HEK293T (cell line): ENCODE results near the gene WDR45B.

Experiments used
- CTCF ChIA-PET: fragments of 350-600 bp; formaldehyde crosslinking; extraction: SDS; loops from one replicate; lab custom pipeline; 2021; ENCODE audit warnings: antibody characterized with exemption, inconsistent platforms; lab: Yijun Ruan, JAX
- POLR2A ChIA-PET: fragments of 350-600 bp; formaldehyde crosslinking; extraction: SDS; loops from one replicate; lab custom pipeline; 2020; ENCODE audit warnings: antibody characterized with exemption, inconsistent platforms; lab: Yijun Ruan, JAX
- DNase-seq: peaks from one replicate; pipeline ENCODE4 v3.0.0; 2012; ENCODE audit warnings: mixed read lengths; ENCODE audit errors: extremely low spot score
- ARNT ChIP-seq: fragments of 450-650 bp; IDR thresholded peaks from 2 replicates; pipeline ENCODE4 v1.6.1; 2017; ENCODE audit warnings: mild to moderate bottlenecking
- BHLHE40 ChIP-seq: fragments of 450-650 bp; IDR thresholded peaks from 2 replicates; pipeline ENCODE4 v1.6.1; 2016; ENCODE audit warnings: mild to moderate bottlenecking, moderate library complexity, borderline replicate concordance
- CTBP1 ChIP-seq: fragments of 450-650 bp; IDR thresholded peaks from 2 replicates; pipeline ENCODE4 v1.6.1; 2016; ENCODE audit warnings: borderline replicate concordance
- ELF4 ChIP-seq: fragments of 450-650 bp; IDR thresholded peaks from 2 replicates; pipeline ENCODE4 v1.6.1; 2017; ENCODE audit warnings: antibody characterized with exemption
- FOXA1 ChIP-seq: fragments of 450-650 bp; IDR thresholded peaks from 2 replicates; pipeline ENCODE4 v1.6.1; 2016; ENCODE audit warnings: mild to moderate bottlenecking
- FOXK2 ChIP-seq: fragments of 450-650 bp; IDR thresholded peaks from 2 replicates; pipeline ENCODE4 v1.6.1; 2016; ENCODE audit warnings: mild to moderate bottlenecking
- FOXM1 ChIP-seq: fragments of 450-650 bp; IDR thresholded peaks from 2 replicates; pipeline ENCODE4 v1.6.1; 2017; ENCODE audit warnings: mild to moderate bottlenecking, borderline replicate concordance
- HDGF ChIP-seq: fragments of 450-650 bp; IDR thresholded peaks from 2 replicates; pipeline ENCODE4 v1.6.1; 2017; ENCODE audit warnings: antibody characterized with exemption, borderline replicate concordance
- L3MBTL2 ChIP-seq: fragments of 450-650 bp; conservative IDR thresholded peaks from 2 replicates; pipeline ENCODE4 v1.6.1; 2016; ENCODE audit warnings: mild to moderate bottlenecking
- LEF1 ChIP-seq: fragments of 450-650 bp; IDR thresholded peaks from 2 replicates; pipeline ENCODE4 v1.6.1; 2017; ENCODE audit warnings: mild to moderate bottlenecking, borderline replicate concordance
- NFRKB ChIP-seq: fragments of 450-650 bp; IDR thresholded peaks from 2 replicates; pipeline ENCODE4 v1.6.1; 2016; ENCODE audit warnings: mild to moderate bottlenecking, moderate library complexity
- SP1 ChIP-seq: fragments of 450-650 bp; IDR thresholded peaks from 2 replicates; pipeline ENCODE4 v1.6.1; 2017
- SUZ12 ChIP-seq: fragments of 450-650 bp; IDR thresholded peaks from 2 replicates; pipeline ENCODE4 v1.6.1; 2016; ENCODE audit warnings: mild to moderate bottlenecking
- TARDBP ChIP-seq: fragments of 450-650 bp; IDR thresholded peaks from 2 replicates; pipeline ENCODE4 v1.6.1; 2016
- ZNF384 ChIP-seq: fragments of 450-650 bp; IDR thresholded peaks from 2 replicates; pipeline ENCODE4 v1.6.1; 2016
- TF ChIP-seq, protein P1 (sequence below): fragments of 450-650 bp; IDR thresholded peaks from 2 replicates; pipeline ENCODE4 v1.6.1; 2016

WDR45B gene

DNA sequence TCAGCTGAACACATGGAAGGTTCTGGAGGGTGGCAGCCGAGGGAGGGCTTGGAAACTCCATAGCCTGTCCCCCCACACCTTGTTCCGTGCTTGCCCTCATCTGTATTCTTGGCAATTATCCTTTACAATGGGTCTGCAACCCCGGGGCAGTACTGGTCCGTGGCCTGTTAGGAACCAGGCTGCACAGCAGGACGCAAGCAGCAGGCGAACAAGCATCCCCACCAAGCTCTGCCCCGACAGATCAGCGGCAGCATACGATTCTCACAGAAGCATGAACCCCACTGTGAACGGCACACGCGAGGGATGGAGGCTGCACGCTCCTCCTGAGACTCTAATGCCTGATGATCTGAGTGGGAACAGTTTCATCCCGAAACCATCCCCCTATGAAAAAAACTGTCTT is 6.2 kb downstream of the WDR45B start:
- ChIA-PET CTCF (no interaction called here), POLR2A (no interaction called here)
- no peak for TF ChIP-seq SP1
- TF ChIP-seq SUZ12: no peak
- TF ChIP-seq L3MBTL2: no peak
- no peak for DNase-seq

DNA sequence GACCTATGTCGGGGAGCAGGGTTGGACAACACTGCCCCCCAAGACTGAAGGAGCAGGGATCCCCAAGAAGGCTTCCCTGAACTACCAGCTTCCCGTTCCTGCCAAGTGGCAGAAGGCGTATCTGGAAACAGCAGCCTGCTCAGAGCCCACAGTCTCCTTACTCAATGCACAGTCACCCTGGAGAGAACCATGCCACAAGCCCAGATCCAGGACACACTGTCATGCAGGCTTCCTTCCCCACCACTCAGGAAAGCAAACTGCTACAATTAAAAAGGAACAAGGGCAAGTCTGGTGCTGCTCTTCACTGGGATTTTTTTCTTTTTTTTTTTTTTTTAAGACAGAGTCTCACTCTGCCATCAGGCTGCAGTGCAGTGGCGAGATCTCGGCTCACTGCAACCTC is 8.2 kb downstream of the WDR45B start:
- ChIA-PET POLR2A (no interaction called here), CTCF (no interaction called here)
- no peak for DNase-seq
- no peak for TF ChIP-seq ARNT
- TF ChIP-seq FOXM1: no peak
- TF ChIP-seq FOXA1: no peak
- TF ChIP-seq ELF4: no peak
- no peak for TF ChIP-seq CTBP1

DNA sequence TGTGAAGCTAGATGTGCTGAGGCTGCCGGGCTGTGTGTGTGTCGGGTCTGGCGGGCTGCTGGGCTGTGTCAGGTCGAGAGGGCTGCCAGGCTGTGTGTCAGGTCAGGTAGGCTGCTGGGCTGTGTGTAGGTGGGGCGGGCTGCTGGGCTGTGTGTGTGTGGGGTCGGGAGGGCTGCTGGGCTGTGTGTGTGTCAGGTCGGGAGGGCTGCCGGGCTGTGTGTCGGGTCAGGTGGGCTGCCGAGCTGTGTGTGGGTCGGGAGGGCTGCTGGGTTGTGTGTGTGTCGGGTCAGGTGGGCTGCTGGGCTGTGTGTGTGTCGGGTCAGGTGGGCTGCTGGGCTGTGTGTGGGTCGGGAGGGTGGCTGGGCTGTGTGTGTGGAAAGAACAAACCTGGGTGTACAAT is 8.6 kb downstream of the WDR45B start:
- no peak for TF ChIP-seq FOXK2
- TF ChIP-seq NFRKB: no peak
- no peak for TF ChIP-seq FOXM1
- TF ChIP-seq BHLHE40: no peak
- no peak for TF ChIP-seq ZNF384
- no peak for TF ChIP-seq HDGF
- no peak for TF ChIP-seq FOXA1
- no peak for TF ChIP-seq ARNT
- TF ChIP-seq SUZ12: no peak
- TF ChIP-seq ELF4: no peak
- TF ChIP-seq L3MBTL2: no peak
- TF ChIP-seq TARDBP: no peak
- TF ChIP-seq LEF1: no peak
- CTCF ChIA-PET: no interaction called here
- POLR2A ChIA-PET: no interaction called here
- no peak for DNase-seq

DNA sequence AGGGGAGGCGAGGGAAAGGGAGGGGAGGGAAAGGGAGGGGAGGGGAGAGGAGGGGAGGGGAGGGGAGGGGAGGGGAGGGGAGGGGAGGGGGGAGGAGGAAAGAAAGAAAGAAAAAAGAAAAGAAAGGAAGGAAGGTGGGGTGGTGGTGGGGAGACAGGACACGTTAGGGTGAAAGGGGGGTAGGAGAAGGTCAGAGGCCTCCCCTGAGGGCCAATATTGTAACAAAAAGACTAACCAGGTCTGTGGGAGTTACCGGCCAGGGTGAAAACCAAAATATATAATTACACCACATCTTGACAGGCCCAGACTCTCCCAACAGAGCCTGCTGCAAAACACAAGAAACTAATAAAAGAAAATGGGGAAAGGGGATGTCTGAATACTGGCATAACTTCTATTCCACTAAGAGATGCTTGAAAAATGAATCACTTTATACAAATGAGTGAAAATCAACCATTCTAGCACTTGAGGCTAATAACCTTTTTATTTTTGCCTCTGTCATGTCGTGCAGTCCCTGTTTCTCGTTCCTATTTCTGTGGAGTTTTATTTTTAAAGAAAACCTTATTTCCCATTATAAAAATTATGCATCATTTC is 10.0 kb downstream of the WDR45B start:
- TF ChIP-seq, protein P1, sequence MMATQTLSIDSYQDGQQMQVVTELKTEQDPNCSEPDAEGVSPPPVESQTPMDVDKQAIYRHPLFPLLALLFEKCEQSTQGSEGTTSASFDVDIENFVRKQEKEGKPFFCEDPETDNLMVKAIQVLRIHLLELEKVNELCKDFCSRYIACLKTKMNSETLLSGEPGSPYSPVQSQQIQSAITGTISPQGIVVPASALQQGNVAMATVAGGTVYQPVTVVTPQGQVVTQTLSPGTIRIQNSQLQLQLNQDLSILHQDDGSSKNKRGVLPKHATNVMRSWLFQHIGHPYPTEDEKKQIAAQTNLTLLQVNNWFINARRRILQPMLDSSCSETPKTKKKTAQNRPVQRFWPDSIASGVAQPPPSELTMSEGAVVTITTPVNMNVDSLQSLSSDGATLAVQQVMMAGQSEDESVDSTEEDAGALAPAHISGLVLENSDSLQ: no peak
- no peak for TF ChIP-seq ARNT
- no peak for TF ChIP-seq SP1
- no peak for TF ChIP-seq FOXK2
- TF ChIP-seq CTBP1: no peak
- TF ChIP-seq ELF4: no peak
- TF ChIP-seq NFRKB: no peak
- TF ChIP-seq L3MBTL2: no peak
- no peak for TF ChIP-seq SUZ12
- DNase-seq: no peak
- ChIA-PET CTCF (no interaction called here), POLR2A (no interaction called here)

DNA sequence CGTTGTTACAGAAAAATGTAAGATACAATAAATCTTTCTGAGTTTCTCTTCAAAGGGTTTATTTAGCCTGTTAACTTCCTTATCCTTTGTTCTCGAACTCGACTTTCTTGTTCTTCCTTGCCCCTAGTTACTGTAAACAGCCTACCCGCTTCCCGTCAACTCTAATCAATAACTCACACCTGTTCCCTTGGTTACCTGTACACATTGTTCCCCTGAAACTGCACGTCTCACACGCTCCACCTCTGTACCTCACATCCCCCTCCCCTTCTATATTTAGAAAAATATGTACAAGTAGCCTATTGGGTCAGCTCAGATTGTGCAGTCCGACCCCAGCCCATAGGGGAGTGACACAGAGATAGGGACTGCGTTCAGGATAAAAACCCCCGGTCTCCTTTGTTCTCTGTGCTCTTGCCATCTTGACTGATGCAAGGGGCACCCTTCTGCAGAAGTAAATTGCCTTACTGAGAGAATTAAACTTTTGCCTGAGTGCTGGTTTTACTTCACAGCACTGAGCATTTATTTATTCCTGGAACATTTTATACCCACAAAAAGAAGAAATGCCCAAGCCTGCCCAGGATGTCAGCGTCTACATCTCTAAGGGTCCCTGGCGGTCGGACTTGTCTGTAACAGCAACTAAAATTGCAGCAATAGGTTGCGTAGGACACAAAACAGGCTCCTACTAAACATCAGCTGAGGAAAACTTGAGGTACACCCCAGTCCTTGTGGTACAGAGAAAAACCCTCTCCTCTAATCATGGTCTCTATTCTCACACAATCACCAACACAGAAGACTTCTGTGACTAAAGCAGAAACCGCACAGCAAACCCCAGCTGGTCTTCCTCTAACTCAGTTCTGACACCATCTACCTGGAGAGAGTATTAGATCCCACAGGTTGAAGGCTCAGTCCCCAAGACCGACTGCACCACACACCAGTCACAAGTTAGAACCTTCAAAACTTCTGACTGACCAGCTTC is 11.3 kb downstream of the WDR45B start:
- ChIA-PET POLR2A (no interaction called here), CTCF (no interaction called here)
- no peak for DNase-seq

DNA sequence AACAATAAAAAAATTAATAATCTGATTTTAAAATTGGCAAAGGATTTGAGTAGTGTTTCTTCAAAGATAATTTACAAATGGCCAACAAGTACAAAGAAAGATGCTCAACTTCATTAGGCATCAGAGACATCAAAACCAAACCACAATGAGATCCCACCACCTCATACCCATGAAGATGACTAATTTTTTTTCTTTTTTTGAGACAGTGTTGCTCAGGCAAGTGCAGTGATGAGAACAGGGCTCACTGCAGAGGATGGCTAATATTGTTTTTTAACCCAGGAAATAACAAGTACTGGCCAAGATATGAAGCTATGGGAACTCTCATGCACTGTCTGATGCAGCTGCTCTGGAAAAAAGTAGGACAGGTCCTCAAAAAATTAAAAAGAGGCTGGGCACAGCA is 14.9 kb downstream of the WDR45B start:
- CTCF ChIA-PET: no interaction called here
- TF ChIP-seq ZNF384: no peak
- no peak for TF ChIP-seq CTBP1
- no peak for TF ChIP-seq ARNT
- TF ChIP-seq TARDBP: no peak
- TF ChIP-seq SUZ12: no peak
- TF ChIP-seq LEF1: no peak
- TF ChIP-seq HDGF: no peak
- TF ChIP-seq FOXK2: no peak
- TF ChIP-seq BHLHE40: no peak
- no peak for TF ChIP-seq NFRKB
- TF ChIP-seq FOXA1: no peak
- no peak for TF ChIP-seq FOXM1
- TF ChIP-seq SP1: no peak
- TF ChIP-seq ELF4: no peak
- POLR2A ChIA-PET: no interaction called here
- no peak for DNase-seq

More for the DNA sequence above, 11.3 kb downstream of the WDR45B start:
- TF ChIP-seq FOXM1 (no peak), ELF4 (no peak), FOXK2 (no peak), HDGF (no peak), NFRKB (no peak), CTBP1 (no peak), L3MBTL2 (no peak), ARNT (no peak), SUZ12 (no peak), ZNF384 (no peak)
- TF ChIP-seq, protein P1: no peak

DNA sequence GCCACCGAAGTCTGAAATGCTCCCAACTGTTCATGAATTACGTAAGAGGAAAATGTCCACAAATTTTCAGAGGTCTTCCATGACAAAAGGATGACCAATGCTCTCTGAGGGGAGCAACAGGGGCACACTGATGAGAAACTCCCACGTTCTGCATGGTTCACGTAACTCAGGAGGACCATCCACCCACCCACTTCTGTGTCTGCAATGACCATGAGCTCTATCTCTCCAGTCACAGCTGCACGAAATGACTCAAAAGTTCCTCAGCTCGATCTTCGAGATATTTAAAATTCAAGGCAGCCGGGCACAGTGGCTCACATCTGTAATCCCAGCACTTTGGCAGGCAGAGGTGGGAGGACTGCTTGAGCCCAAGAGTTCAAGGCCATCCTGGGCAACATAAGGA is 15.8 kb downstream of the WDR45B start:
- ChIA-PET CTCF (no interaction called here), POLR2A (no interaction called here)
- DNase-seq: no peak
- no peak for TF ChIP-seq SP1
- no peak for TF ChIP-seq ELF4
- TF ChIP-seq CTBP1: no peak
- TF ChIP-seq BHLHE40: no peak
- TF ChIP-seq ZNF384: no peak
- no peak for TF ChIP-seq TARDBP
- TF ChIP-seq SUZ12: no peak
- TF ChIP-seq HDGF: no peak
- TF ChIP-seq FOXK2: no peak
- no peak for TF ChIP-seq L3MBTL2
- TF ChIP-seq ARNT: no peak
- TF ChIP-seq NFRKB: no peak
- TF ChIP-seq FOXA1: no peak
